TTC549 (cell line): Measurements from ENCODE around the gene LMNA.
"Not testable (repeated sequence)": the region's sequence is repeated elsewhere in the genome, so short reads cannot be mapped to it uniquely, and the experiment has no call there.

Experiments
- FAIRE-seq: peaks from 2 replicates; lab custom pipeline; 2012; peaks lifted over from hg19 to GRCh38; lab: Jason Lieb, UNC

Gene LMNA

GRCh38 chr1:156104861-156105832, 9.4 kb upstream of the LMNA start:
- FAIRE-seq, result no peak

- FAIRE-seq, result no peak
These were observed 7.7 kb upstream of the LMNA start for GRCh38 chr1:156106624-156107488.

- FAIRE-seq, result no peak
These were observed 6.5 kb upstream of the LMNA start for GRCh38 chr1:156108057-156108456.

DNA sequence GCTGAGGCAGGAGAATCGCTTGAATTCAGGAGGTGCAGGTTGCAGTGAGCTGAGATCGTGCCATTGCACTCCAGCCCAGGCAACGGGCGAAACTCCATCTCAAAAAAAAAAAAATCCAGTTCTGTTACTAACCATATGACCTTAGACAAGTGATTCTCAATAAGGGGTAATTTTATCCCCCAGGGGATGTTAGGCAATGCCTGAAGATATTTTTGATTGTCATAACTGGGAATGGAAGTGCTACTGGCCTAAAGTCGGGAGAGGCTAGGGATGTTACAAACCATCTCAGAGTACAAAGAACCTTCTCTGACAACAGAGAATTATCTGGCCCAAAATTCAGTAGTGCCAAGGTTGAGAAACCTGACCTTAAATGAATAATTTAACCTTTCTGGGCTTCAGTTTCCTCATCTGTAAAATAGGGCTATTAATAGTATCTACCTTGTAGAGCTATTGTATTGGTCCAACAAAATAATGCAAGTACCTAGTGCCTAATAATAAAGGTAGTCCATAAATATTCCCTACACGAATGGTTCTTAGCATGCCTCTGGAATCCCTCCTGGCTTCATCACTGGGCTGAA, 5.8 kb upstream of the LMNA start:
- FAIRE-seq, result no peak

DNA sequence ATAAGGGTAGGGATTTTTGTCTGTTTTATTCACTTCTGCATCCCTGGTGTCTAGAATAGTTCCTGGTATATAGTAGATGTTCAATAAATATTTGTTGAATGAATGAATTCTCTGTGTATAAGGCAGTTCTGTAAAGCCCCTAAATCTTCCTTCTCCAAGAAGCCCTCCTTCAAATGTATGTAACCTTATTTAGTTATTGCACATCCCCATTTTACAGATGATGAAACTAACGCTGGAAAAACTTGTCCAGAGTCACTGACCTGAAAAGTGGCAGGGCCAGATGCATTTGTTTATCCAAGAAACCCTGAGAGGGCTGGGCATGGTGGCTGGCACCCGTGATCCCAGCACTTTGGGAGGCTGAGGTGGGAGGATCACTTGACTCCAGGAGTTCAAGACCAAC, 4.3 kb upstream of the LMNA start:
- no peak for FAIRE-seq

- no peak for FAIRE-seq
These were observed 3.1 kb upstream of the LMNA start for GRCh38 chr1:156111355-156111962.

- no peak for FAIRE-seq
These were observed 2.0 kb upstream of the LMNA start for GRCh38 chr1:156112276-156113137.

DNA sequence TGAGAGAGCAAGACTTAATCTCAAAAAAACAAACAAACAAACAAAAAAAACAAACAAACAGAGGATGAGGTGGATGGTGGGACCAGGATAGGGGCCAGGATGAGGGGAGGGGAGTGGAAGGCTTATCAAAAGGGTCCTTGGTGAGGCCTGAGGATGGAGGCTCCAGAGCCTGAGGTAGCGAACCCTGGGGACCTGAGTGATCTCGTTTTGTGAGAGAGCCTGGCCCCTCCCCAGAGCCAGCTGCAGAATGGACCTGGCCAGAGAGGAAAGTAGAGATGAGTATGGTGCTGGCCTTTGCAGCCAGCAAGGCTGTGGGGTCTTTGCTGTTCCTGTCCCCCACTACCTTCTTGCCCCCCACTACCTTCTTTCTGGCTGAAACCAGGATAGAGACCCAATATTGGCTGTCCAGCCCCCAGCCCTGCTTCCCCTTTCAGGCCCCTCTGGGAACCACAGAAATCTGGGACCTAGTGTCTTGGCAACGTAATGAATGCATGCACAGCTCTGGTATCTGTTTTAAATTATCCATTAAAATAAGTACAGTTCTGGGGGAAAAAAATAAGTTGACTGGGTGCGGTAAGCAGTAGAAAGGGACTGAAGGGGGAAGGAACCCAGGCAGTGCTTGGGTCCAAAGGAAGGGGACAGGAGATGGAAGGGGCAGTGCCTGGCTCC, 1.1 kb upstream of the LMNA start:
- FAIRE-seq, result no peak

DNA sequence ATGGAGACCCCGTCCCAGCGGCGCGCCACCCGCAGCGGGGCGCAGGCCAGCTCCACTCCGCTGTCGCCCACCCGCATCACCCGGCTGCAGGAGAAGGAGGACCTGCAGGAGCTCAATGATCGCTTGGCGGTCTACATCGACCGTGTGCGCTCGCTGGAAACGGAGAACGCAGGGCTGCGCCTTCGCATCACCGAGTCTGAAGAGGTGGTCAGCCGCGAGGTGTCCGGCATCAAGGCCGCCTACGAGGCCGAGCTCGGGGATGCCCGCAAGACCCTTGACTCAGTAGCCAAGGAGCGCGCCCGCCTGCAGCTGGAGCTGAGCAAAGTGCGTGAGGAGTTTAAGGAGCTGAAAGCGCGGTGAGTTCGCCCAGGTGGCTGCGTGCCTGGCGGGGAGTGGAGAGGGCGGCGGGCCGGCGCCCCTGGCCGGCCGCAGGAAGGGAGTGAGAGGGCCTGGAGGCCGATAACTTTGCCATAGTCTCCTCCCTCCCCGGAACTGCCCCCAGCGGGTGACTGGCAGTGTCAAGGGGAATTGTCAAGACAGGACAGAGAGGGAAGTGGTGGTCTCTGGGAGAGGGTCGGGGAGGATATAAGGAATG, 505 bp downstream of the LMNA start:
- no peak for FAIRE-seq

- FAIRE-seq, result no peak
These were observed 1.2 kb downstream of the LMNA start for GRCh38 chr1:156115514-156116374.

GRCh38 chr1:156116731-156117130, 2.2 kb downstream of the LMNA start:
- not testable (repeated sequence) for FAIRE-seq

- FAIRE-seq, result no peak
These were observed 3.1 kb downstream of the LMNA start for GRCh38 chr1:156117414-156118176.

GRCh38 chr1:156118177-156118868, 3.8 kb downstream of the LMNA start:
- no peak for FAIRE-seq

DNA sequence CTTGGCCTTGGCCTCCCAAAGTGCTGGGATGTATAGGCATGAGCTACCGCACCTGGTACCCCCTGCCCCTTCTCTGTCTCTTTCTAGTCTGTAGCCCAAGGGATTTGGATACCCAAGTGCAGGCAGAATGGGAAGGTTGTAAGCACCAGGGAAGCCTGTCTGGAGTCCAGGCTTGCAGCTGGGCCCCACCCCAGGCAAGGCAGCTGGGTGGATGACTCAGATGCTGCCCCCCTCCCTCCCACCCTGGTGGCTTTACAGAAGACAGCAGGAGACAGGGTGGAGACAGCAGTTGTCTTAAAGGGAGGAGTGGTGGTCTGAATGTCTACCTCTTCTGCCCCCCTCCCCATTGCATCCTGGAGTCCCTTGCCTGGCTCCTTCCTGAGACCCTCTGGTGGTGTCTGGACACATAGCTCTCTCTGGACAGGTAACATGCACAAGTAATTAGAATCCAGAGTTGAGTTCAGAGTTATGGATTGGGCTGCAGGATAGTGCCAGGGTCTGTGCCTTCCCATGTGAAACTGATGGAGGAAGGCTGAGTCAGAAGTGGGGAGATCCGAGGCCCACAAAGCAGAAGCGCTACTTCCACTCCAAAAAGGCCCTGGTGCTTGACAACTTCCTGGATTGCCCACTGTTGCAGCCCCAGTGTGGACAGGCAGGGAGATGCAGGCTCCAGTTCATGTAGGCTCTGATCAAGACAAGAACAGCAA, 5.1 kb downstream of the LMNA start:
- no peak for FAIRE-seq

DNA sequence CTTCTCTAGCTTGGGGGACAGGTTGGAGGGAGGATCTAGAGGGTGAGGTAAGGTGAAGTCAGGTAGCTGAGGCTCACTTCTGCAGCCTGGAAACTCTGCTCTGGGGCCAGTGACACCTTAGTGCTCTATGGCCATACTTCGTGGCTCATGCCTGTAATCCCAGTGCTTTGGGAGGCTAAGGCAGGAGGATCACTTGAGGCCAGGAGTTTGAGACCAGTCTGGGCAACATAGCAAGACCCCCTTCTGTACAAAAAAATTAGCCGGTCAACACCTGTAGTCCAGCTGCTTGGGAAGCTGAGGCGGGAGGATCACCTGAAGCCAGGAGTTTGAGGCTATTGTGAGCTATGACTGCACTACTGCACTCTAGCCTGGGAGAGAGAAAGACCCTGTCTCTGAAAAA, 5.8 kb downstream of the LMNA start:
- no peak for FAIRE-seq

DNA sequence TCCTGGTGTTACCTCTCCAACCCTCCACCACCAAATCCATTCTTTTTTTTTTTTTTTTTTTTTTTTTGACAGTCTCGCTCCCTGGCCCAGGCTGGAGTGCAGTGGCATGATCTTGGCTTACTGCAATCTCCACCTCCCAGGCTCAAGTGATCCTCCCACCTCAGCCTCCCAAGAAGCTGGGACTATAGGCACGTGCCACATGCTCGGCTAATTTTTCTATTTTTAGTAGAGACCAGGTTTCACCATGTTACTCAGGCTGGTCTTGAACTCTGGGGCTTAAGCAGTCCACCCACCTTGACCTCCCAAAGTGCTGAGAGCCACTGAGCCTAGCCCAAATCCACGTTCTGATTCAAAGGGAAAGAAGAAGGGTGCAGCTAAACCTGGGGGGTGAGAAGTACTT, 6.5 kb downstream of the LMNA start:
- not testable (repeated sequence) for FAIRE-seq

- FAIRE-seq, result no peak
These were observed 6.9 kb downstream of the LMNA start for GRCh38 chr1:156121457-156121856.
